DND-41 (cell line): ENCODE results near the gene LASP1NB.
A peak's percentile ranks its signal among the peaks of the same experiment; 100 is the strongest.
"Not testable (repeated sequence)": the region's sequence is repeated elsewhere in the genome, so short reads cannot be mapped to it uniquely, and the experiment has no call there.

Experiments
- ATAC-seq: fragments of 200-7000 bp; cut with Tn5 transposase; 3 replicates; pipeline ENCODE4 v1.9.1; 2021; ENCODE audit warnings: low read depth; ENCODE audit not compliant: insufficient read depth
- DNase-seq: peaks from one replicate; pipeline ENCODE4 v3.0.0-alpha.2; 2020
- H2AFZ ChIP-seq: 2 replicates; pipeline ENCODE4 v1.6.0; 2012; ENCODE audit warnings: low read depth, low read length
- H3K27ac ChIP-seq: 2 replicates; pipeline ENCODE4 v1.5.1; 2012; ENCODE audit warnings: low read length, inconsistent platforms
- H3K27me3 ChIP-seq: fragments of 200-600 bp; sonication (generic); 2 replicates; pipeline ENCODE4 v1.6.0; 2012; ENCODE audit warnings: low read length, mild to moderate bottlenecking, inconsistent platforms; ENCODE audit not compliant: insufficient read depth, poor library complexity
- H3K36me3 ChIP-seq: 2 replicates; pipeline ENCODE4 v1.5.1; 2012; ENCODE audit warnings: low read length, inconsistent platforms; ENCODE audit not compliant: insufficient read depth
- H3K4me1 ChIP-seq: 2 replicates; pipeline ENCODE4 v1.5.1; 2012; ENCODE audit warnings: mild to moderate bottlenecking, low read length; ENCODE audit not compliant: insufficient read depth
- H3K4me2 ChIP-seq: 2 replicates; pipeline ENCODE4 v1.6.0; 2012; ENCODE audit warnings: mild to moderate bottlenecking, moderate library complexity, low read length, inconsistent platforms; ENCODE audit not compliant: insufficient read depth
- H3K4me3 ChIP-seq, 2 experiments: fragments of 200-600 bp in 1 of 2; shearing (Covaris generic) in 1 of 2; 2 replicates each; pipeline ENCODE4 v1.5.1; 2012 to 2016; ENCODE audit warnings: inconsistent platforms in 2 of 2, low read length in 2 of 2, mild to moderate bottlenecking in 2 of 2, low read depth in 1 of 2, moderate library complexity in 1 of 2
- H3K79me2 ChIP-seq: 2 replicates; pipeline ENCODE4 v1.6.0; 2012; ENCODE audit warnings: low read length, inconsistent platforms; ENCODE audit not compliant: insufficient read depth
- H3K9ac ChIP-seq: 2 replicates; pipeline ENCODE4 v1.6.0; 2012; ENCODE audit warnings: low read depth, mild to moderate bottlenecking, inconsistent platforms, low read length, moderate library complexity
- H3K9me3 ChIP-seq: 2 replicates; pipeline ENCODE4 v1.5.1; 2012; ENCODE audit warnings: low read length, moderate library complexity, mild to moderate bottlenecking, inconsistent platforms; ENCODE audit not compliant: insufficient read depth, severe bottlenecking
- H4K20me1 ChIP-seq: 2 replicates; pipeline ENCODE4 v1.6.0; 2012; ENCODE audit warnings: low read length; ENCODE audit not compliant: insufficient read depth
- CTCF ChIP-seq: IDR thresholded peaks from 2 replicates; pipeline ENCODE4 v1.5.1; 2012; ENCODE audit warnings: borderline replicate concordance, low read length, moderate library complexity, mild to moderate bottlenecking; ENCODE audit not compliant: poor library complexity, severe bottlenecking; ENCODE audit errors: extremely low read depth
- EZH2 ChIP-seq: IDR thresholded peaks from 3 replicates; pipeline ENCODE4 v1.6.1; 2012; ENCODE audit warnings: borderline replicate concordance, low read depth, mild to moderate bottlenecking, moderate library complexity, low read length, inconsistent platforms; ENCODE audit not compliant: severe bottlenecking

The LASP1NB gene

DNA sequence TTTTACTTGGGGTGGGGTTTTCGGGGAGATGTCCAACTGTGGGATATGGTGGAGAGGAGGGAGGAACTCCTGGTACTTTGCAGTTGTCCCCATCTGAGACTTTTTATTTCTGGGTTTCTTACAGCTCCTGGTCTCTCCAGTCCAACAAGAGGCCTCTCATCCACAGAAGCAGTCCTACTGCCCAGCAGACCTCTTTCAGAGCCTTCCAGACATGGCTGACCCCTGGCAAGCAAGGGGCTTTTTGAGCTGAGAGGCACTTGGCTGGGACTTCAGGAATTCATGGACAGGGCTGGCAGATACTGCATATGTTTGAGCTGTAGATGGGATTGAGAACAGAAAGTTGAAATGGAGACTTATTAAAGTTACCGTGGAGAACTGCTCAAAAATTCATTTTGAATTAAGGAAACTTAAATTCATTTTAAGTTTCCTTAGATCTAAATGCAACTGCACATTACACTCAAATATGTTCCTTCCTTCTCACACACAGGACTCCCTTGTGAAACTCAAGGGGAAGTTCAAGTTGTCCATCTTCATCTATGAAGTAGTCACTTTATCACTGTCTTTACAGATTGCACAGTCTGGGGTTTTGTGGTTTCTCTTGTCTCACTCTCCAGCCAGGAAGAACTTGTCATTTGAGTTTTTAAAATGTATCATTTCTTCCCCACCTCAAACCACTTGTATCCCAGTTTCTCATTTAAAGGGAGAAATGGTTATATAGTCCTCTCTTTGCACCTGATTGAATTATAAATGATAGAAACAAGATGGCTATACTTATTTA is 1.1 kb downstream of the LASP1NB start:
- Histone ChIP-seq H3K36me3 (no peaks in the 10 kb centered on the region), H3K9ac (no peak overlapping the region), H3K27me3 (no peaks in the 10 kb centered on the region), H3K9me3 (no peaks in the 10 kb centered on the region), H3K79me2 (no peaks in the 10 kb centered on the region), H3K4me3 (no peak overlapping the region), H3K27ac (no peak overlapping the region), H3K4me1 (peaks cover 14% of the 10 kb centered on the region), H4K20me1 (no peaks in the 10 kb centered on the region), H2AFZ (no peak overlapping the region), H3K4me2 (no peak overlapping the region)
- TF ChIP-seq EZH2 (no peak), CTCF (no peak)
- no peak for DNase-seq
- peak; percentile 52 for ATAC-seq

GRCh38 chr17:38930782-38931181 is 5.4 kb downstream of the LASP1NB start:
- not testable (repeated sequence) for H3K36me3 ChIP-seq, ATAC-seq, H3K27ac ChIP-seq, H3K4me2 ChIP-seq, H3K9ac ChIP-seq, H3K9me3 ChIP-seq, H3K4me3 ChIP-seq, H2AFZ ChIP-seq, DNase-seq, H3K27me3 ChIP-seq, H3K4me1 ChIP-seq, H3K79me2 ChIP-seq, H4K20me1 ChIP-seq

GRCh38 chr17:38933962-38934361 is 8.5 kb downstream of the LASP1NB start:
- H3K27me3 ChIP-seq, result not testable (repeated sequence)

GRCh38 chr17:38939987-38940386 is 14.6 kb downstream of the LASP1NB start:
- H3K36me3 ChIP-seq, result no peaks in the 10 kb centered on the region
- no peaks in the 10 kb centered on the region for H3K9me3 ChIP-seq
- peaks cover 5% of the 10 kb centered on the region for H3K27me3 ChIP-seq
- no peak overlapping the region for H3K27ac ChIP-seq
- H3K4me2 ChIP-seq, result no peak overlapping the region
- no peak overlapping the region for H3K9ac ChIP-seq
- H3K4me1 ChIP-seq, result no peaks in the 10 kb centered on the region
- H2AFZ ChIP-seq, result no peak overlapping the region
- ATAC-seq (no peak), DNase-seq (no peak)
- TF ChIP-seq CTCF, result no peak
- TF ChIP-seq EZH2, result no peak
- no peaks in the 10 kb centered on the region for H4K20me1 ChIP-seq
- H3K4me3 ChIP-seq, result no peak overlapping the region
- H3K79me2 ChIP-seq, result no peaks in the 10 kb centered on the region

More at GRCh38 chr17:38933962-38934361, 8.5 kb downstream of the LASP1NB start:
- H3K4me1 ChIP-seq, H3K4me2 ChIP-seq, H3K27ac ChIP-seq, ATAC-seq, H4K20me1 ChIP-seq, H2AFZ ChIP-seq, H3K36me3 ChIP-seq, H3K4me3 ChIP-seq, DNase-seq, H3K79me2 ChIP-seq, H3K9me3 ChIP-seq, H3K9ac ChIP-seq: not testable (repeated sequence)
